Peyer's patch (tissue), 4 donors: ENCODE results near the gene CFDP1.

Experiments
- CTCF ChIP-seq, 6 experiments: fragments of 450-650 bp in 4 of 6; fragments of 200-600 bp in 2 of 6; sonication (generic) in 1 of 6; IDR thresholded peaks; one replicate each; pipeline ENCODE4 v1.5.1; 2017 to 2019; ENCODE audit warnings: antibody characterized with exemption in 6 of 6, mild to moderate bottlenecking in 3 of 6, moderate library complexity in 1 of 6
- POLR2A ChIP-seq, 2 donors: fragments of 450-650 bp; IDR thresholded peaks; one replicate each; pipeline ENCODE4 v1.5.1; 2017; ENCODE audit warnings: antibody characterized with exemption in 2 of 2, mild to moderate bottlenecking in 2 of 2, moderate library complexity in 2 of 2

DNA sequence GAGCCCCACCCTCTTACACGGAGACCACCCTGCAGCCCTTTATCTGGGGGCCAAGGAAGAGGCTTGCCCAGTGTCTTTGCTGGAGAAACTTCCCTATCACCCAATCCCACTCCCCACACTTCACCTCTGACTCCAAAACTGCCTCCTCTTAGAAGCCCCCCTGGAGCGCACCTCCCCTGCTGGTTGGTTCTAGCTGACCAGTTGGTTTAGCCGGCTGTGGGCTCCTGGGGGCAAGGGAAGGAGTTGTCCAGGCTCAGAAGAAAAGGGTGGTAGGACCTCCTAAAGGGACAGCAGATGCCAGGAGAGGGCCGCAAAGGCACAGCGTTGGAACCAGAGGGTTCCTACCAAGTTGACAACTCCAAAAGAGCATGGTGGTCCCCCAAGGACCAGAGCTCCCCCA, 183.9 kb downstream of the CFDP1 start:
- TF ChIP-seq CTCF (IDR thresholded peaks at IDR 0.05) (no peak), POLR2A (IDR thresholded peaks at IDR 0.05) (no peak)
